Transverse colon (tissue), 4 donors: ENCODE results near the gene CRYBG3.

Experiments
- CTCF ChIP-seq, 5 experiments: fragments of 200-600 bp in 3 of 5; fragments of 450-650 bp in 2 of 5; sonication (generic) in 3 of 5; IDR thresholded peaks; 1 replicate in 2 of 5; 2 replicates in 3 of 5; pipeline ENCODE4 v1.5.1; 2016 to 2017; ENCODE audit warnings: antibody characterized with exemption in 5 of 5, inconsistent platforms in 3 of 5, mild to moderate bottlenecking in 2 of 5, moderate library complexity in 1 of 5
- EP300 ChIP-seq: sonication (generic); formaldehyde crosslinking; IDR thresholded peaks from one replicate; pipeline ENCODE4 v1.6.1; 2017; ENCODE audit warnings: antibody characterized with exemption, low read depth
- POLR2AphosphoS5 ChIP-seq, 3 donors: sonication (generic); formaldehyde crosslinking; IDR thresholded peaks; one replicate each; pipeline ENCODE4 v1.6.1; 2016; ENCODE audit warnings: antibody characterized with exemption in 3 of 3

DNA sequence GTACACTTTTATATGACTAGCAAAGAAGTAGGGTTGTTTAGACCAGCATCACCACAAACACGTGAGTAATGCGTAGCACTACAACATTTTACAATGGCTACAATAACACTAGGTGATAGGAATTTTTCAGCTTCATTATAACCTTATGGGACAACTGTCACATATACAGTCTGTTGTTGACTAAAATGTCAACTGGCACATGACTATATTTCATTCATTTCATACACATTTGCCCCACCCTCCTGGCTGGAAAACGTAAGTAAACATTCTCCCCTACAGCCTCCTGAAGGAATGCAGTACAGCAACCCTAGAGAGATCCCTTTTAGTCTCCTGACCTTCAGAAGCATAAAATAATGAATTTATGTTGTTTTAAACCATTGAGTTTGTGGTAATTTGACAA lies 134.2 kb downstream of the CRYBG3 start:
- TF ChIP-seq CTCF (IDR thresholded peaks at IDR 0.05) (no peak), POLR2AphosphoS5 (IDR thresholded peaks at IDR 0.05) (no peak), EP300 (no peak)
